HepG2 (cell line): ENCODE results near the gene CLEC19A. TPM values are rescaled to one million over a fixed set of nuclear protein-coding genes. Genes with fewer than 3 reads are reported as not detected.
A peak's percentile ranks its signal among the peaks of the same experiment; 100 is the strongest.

ENCODE experiments used
- BORCS8-MEF2B ChIP-seq: sonication (generic); formaldehyde crosslinking; IDR thresholded peaks from 2 replicates; pipeline ENCODE4 v1.8.0; 2022; ENCODE audit warnings: mild to moderate bottlenecking, missing genetic modification reagents
- GABPB1 ChIP-seq: IDR thresholded peaks from 2 replicates; pipeline ENCODE4 v1.6.1; 2016; ENCODE audit warnings: mild to moderate bottlenecking, missing genetic modification reagents, moderate library complexity, missing compliant biosample characterization
- GZF1 ChIP-seq: sonication (generic); formaldehyde crosslinking; IDR thresholded peaks from 2 replicates; pipeline ENCODE4 v1.5.1; 2020; ENCODE audit warnings: mild to moderate bottlenecking, missing genetic modification reagents
- HDAC6 ChIP-seq: fragments of 200-600 bp; sonication (generic); IDR thresholded peaks from 2 replicates; pipeline ENCODE4 v1.7.0; 2017; ENCODE audit warnings: mild to moderate bottlenecking, antibody characterized with exemption, low read length, low read depth
- HES4 ChIP-seq: sonication (generic); formaldehyde crosslinking; IDR thresholded peaks from 2 replicates; pipeline ENCODE4 v1.9.0; 2021; ENCODE audit warnings: mild to moderate bottlenecking, missing genetic modification reagents, borderline replicate concordance
- NFKB2 ChIP-seq: sonication (generic); formaldehyde crosslinking; IDR thresholded peaks from 2 replicates; pipeline ENCODE4 v1.4.0; 2020; ENCODE audit warnings: missing genetic modification reagents, borderline replicate concordance
- NFYB ChIP-seq: sonication (generic); formaldehyde crosslinking; IDR thresholded peaks from 2 replicates; pipeline ENCODE4 v1.4.0; 2020; ENCODE audit warnings: missing genetic modification reagents
- RARA ChIP-seq: IDR thresholded peaks from 2 replicates; pipeline ENCODE4 v1.6.1; 2016; ENCODE audit warnings: missing genetic modification reagents, missing compliant biosample characterization
- SALL1 ChIP-seq: sonication (generic); formaldehyde crosslinking; IDR thresholded peaks from 2 replicates; pipeline ENCODE4 v1.8.0; 2022; ENCODE audit warnings: mild to moderate bottlenecking, missing genetic modification reagents
- TBL1XR1 ChIP-seq: fragments of 150-350 bp; IDR thresholded peaks from 2 replicates; pipeline ENCODE4 v1.6.1; 2014; ENCODE audit warnings: borderline replicate concordance, low read length; ENCODE audit not compliant: partially characterized antibody
- ZEB1 ChIP-seq: IDR thresholded peaks from 2 replicates; pipeline ENCODE4 v1.6.1; 2012; ENCODE audit warnings: mild to moderate bottlenecking, low read depth, inconsistent platforms; ENCODE audit not compliant: insufficient replicate concordance
- ZNF136 ChIP-seq: sonication (generic); formaldehyde crosslinking; IDR thresholded peaks from 2 replicates; pipeline ENCODE4 v1.8.1; 2022; ENCODE audit warnings: low read depth, mild to moderate bottlenecking, moderate library complexity, missing genetic modification reagents
- ZNF256 ChIP-seq: sonication (generic); formaldehyde crosslinking; conservative IDR thresholded peaks from 2 replicates; pipeline ENCODE4 v1.4.0; 2020; ENCODE audit warnings: missing genetic modification reagents
- ZNF329 ChIP-seq: sonication (generic); formaldehyde crosslinking; IDR thresholded peaks from 2 replicates; pipeline ENCODE4 v1.9.0; 2021; ENCODE audit warnings: low read depth, mild to moderate bottlenecking, missing genetic modification reagents
- ZNF556 ChIP-seq: sonication (generic); formaldehyde crosslinking; IDR thresholded peaks from 2 replicates; pipeline ENCODE4 v1.4.0; 2020; ENCODE audit warnings: mild to moderate bottlenecking, missing genetic modification reagents, borderline replicate concordance
- ZNF7 ChIP-seq: IDR thresholded peaks from 2 replicates; pipeline ENCODE4 v1.6.1; 2016; ENCODE audit warnings: missing biosample characterization, missing genetic modification reagents
- ZNF776 ChIP-seq: sonication (generic); formaldehyde crosslinking; IDR thresholded peaks from 2 replicates; pipeline ENCODE4 v1.4.0; 2020; ENCODE audit warnings: mild to moderate bottlenecking, missing genetic modification reagents
- ZNF883 ChIP-seq: sonication (generic); formaldehyde crosslinking; IDR thresholded peaks from 2 replicates; pipeline ENCODE4 v1.5.1; 2020; ENCODE audit warnings: mild to moderate bottlenecking, missing genetic modification reagents; ENCODE audit errors: not compliant biosample characterization
- ZSCAN20 ChIP-seq: sonication (generic); formaldehyde crosslinking; IDR thresholded peaks from 2 replicates; pipeline ENCODE4 v1.4.0; 2020; ENCODE audit warnings: missing genetic modification reagents, mild to moderate bottlenecking, borderline replicate concordance
- ZSCAN9 ChIP-seq: IDR thresholded peaks from 2 replicates; pipeline ENCODE4 v1.6.1; 2016; ENCODE audit warnings: borderline replicate concordance
- polyA plus RNA-seq, 8 experiments: library from polyadenylated mRNA; depleted of rRNA in 3 of 8; stranded (reverse) in 7 of 8; unstranded in 1 of 8; fragments of >200 nt; fragmentation: Illumina TruSeq in 4 of 8; extraction: Trizol in 4 of 8; gene quantifications; 2 replicates each; pipeline versions ENCODE4 v1.2.1 to v1.2.3, GENCODE V29; 2011 to 2016; ENCODE audit warnings: low read depth in 4 of 8, missing spikeins in 1 of 8, mixed read lengths in 1 of 8; ENCODE audit not compliant: insufficient read depth in 1 of 8
- total RNA-seq, 5 experiments: library from RNA; depleted of rRNA; stranded (reverse); fragments of >200 nt; fragmentation: Illumina TruSeq; extraction: Trizol; gene quantifications; 2 replicates each; pipeline ENCODE4 v1.2.3, GENCODE V29; 2016; ENCODE audit warnings: low read depth in 1 of 5
- TF ChIP-seq, protein P1 (sequence below): sonication (generic); formaldehyde crosslinking; IDR thresholded peaks from 2 replicates; pipeline ENCODE4 v1.4.0; 2020; ENCODE audit warnings: low read depth, mild to moderate bottlenecking, missing genetic modification reagents
- TF ChIP-seq, protein P2 (sequence below): sonication (generic); formaldehyde crosslinking; IDR thresholded peaks from 2 replicates; pipeline ENCODE4 v1.5.0; 2020; ENCODE audit warnings: mild to moderate bottlenecking, missing genetic modification reagents, moderate library complexity
- TF ChIP-seq, protein P3 (sequence below): sonication (generic); formaldehyde crosslinking; IDR thresholded peaks from 2 replicates; pipeline ENCODE4 v1.5.1; 2020; ENCODE audit warnings: missing genetic modification reagents, mild to moderate bottlenecking, borderline replicate concordance
- TF ChIP-seq, protein P4 (sequence below): sonication (generic); formaldehyde crosslinking; IDR thresholded peaks from 2 replicates; pipeline ENCODE4 v1.4.0; 2020; ENCODE audit warnings: missing genetic modification reagents

Gene CLEC19A
- total and polyA plus RNA-seq, 2 of the 13 experiments (the other 11 are each of a cell fraction or from before 2014, with no cell fraction given), result not detected

DNA sequence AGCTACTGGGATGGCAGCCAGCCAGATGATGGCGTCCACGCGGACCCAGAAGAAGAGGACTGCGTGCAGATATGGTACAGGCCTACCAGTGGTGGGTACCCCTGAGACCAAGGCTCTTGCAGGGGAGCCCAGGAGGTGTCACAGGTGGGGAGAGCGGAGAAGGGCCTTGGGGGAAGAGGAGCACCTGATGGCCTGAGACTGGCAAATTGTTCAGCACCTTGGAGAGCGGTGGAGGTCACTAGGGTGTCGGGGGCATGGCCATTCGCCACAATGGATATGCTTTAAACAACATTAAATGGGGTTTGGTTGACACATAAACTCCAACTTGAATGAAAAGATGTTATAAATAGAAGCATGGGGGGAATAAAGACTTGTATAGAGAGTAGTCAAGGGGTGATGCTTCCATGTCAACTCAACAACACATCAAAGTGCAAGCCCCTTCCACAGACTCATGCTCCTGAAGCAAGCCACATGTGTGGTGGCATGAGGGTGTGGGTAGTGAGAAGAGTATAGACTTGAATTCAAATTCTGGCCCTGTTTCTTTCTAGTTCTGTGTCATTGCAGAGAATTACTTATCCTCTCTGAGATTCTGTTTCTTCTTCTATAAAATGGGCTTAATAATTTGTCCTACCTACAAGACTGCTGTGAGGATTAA, 22.2 kb downstream of the CLEC19A start (continued):
- TF ChIP-seq ZNF136 (CRISPR knock-in tag) (no peak), HDAC6 (no peak), ZNF7 (CRISPR knock-in tag) (no peak), ZNF556 (no peak), ZNF776 (CRISPR knock-in tag) (no peak), RARA (CRISPR knock-in tag) (0 out of 2 replicates have a peak, but pooled peaks have one; percentile 10), HES4 (CRISPR knock-in tag) (0 out of 2 replicates have a peak, but pooled peaks have one; percentile 20), ZNF883 (no peak), SALL1 (peak; percentile 57), TBL1XR1 (no peak), ZNF329 (CRISPR knock-in tag) (no peak), GABPB1 (CRISPR knock-in tag) (no peak), NFYB (CRISPR knock-in tag) (no peak), BORCS8-MEF2B (CRISPR knock-in tag) (peak; percentile 60; the same call in 1 of the 2 replicates), ZSCAN20 (CRISPR knock-in tag) (no peak), ZNF256 (CRISPR knock-in tag) (no peak), ZSCAN9 (CRISPR knock-in tag) (no peak), ZEB1 (no peak), NFKB2 (CRISPR knock-in tag) (0 out of 2 replicates have a peak, but pooled peaks have one; percentile 41), GZF1 (CRISPR knock-in tag) (no peak)
- TF ChIP-seq, protein P1, sequence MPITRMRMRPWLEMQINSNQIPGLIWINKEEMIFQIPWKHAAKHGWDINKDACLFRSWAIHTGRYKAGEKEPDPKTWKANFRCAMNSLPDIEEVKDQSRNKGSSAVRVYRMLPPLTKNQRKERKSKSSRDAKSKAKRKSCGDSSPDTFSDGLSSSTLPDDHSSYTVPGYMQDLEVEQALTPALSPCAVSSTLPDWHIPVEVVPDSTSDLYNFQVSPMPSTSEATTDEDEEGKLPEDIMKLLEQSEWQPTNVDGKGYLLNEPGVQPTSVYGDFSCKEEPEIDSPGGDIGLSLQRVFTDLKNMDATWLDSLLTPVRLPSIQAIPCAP (CRISPR knock-in tag), result no peak
- TF ChIP-seq, protein P2, sequence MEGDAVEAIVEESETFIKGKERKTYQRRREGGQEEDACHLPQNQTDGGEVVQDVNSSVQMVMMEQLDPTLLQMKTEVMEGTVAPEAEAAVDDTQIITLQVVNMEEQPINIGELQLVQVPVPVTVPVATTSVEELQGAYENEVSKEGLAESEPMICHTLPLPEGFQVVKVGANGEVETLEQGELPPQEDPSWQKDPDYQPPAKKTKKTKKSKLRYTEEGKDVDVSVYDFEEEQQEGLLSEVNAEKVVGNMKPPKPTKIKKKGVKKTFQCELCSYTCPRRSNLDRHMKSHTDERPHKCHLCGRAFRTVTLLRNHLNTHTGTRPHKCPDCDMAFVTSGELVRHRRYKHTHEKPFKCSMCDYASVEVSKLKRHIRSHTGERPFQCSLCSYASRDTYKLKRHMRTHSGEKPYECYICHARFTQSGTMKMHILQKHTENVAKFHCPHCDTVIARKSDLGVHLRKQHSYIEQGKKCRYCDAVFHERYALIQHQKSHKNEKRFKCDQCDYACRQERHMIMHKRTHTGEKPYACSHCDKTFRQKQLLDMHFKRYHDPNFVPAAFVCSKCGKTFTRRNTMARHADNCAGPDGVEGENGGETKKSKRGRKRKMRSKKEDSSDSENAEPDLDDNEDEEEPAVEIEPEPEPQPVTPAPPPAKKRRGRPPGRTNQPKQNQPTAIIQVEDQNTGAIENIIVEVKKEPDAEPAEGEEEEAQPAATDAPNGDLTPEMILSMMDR (CRISPR knock-in tag), result no peak
- TF ChIP-seq, protein P3, sequence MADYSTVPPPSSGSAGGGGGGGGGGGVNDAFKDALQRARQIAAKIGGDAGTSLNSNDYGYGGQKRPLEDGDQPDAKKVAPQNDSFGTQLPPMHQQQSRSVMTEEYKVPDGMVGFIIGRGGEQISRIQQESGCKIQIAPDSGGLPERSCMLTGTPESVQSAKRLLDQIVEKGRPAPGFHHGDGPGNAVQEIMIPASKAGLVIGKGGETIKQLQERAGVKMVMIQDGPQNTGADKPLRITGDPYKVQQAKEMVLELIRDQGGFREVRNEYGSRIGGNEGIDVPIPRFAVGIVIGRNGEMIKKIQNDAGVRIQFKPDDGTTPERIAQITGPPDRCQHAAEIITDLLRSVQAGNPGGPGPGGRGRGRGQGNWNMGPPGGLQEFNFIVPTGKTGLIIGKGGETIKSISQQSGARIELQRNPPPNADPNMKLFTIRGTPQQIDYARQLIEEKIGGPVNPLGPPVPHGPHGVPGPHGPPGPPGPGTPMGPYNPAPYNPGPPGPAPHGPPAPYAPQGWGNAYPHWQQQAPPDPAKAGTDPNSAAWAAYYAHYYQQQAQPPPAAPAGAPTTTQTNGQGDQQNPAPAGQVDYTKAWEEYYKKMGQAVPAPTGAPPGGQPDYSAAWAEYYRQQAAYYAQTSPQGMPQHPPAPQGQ (CRISPR knock-in tag), result no peak
- TF ChIP-seq, protein P4, sequence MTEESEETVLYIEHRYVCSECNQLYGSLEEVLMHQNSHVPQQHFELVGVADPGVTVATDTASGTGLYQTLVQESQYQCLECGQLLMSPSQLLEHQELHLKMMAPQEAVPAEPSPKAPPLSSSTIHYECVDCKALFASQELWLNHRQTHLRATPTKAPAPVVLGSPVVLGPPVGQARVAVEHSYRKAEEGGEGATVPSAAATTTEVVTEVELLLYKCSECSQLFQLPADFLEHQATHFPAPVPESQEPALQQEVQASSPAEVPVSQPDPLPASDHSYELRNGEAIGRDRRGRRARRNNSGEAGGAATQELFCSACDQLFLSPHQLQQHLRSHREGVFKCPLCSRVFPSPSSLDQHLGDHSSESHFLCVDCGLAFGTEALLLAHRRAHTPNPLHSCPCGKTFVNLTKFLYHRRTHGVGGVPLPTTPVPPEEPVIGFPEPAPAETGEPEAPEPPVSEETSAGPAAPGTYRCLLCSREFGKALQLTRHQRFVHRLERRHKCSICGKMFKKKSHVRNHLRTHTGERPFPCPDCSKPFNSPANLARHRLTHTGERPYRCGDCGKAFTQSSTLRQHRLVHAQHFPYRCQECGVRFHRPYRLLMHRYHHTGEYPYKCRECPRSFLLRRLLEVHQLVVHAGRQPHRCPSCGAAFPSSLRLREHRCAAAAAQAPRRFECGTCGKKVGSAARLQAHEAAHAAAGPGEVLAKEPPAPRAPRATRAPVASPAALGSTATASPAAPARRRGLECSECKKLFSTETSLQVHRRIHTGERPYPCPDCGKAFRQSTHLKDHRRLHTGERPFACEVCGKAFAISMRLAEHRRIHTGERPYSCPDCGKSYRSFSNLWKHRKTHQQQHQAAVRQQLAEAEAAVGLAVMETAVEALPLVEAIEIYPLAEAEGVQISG (CRISPR knock-in tag), result peak; percentile 50; the same call in 1 of the 2 replicates
